HG03135 (cell line): Measurements from ENCODE around the gene BRF1.
"Not testable (repeated sequence)": the region's sequence is repeated elsewhere in the genome, so short reads cannot be mapped to it uniquely, and the experiment has no call there.

Experiments used
- ATAC-seq: cut with Tn5 transposase; IDR thresholded peaks from one replicate; pipeline ENCODE4 v1.9.1; 2021; ENCODE audit warnings: mild to moderate bottlenecking, moderate library complexity; ENCODE audit not compliant: unreplicated experiment

The BRF1 gene

DNA sequence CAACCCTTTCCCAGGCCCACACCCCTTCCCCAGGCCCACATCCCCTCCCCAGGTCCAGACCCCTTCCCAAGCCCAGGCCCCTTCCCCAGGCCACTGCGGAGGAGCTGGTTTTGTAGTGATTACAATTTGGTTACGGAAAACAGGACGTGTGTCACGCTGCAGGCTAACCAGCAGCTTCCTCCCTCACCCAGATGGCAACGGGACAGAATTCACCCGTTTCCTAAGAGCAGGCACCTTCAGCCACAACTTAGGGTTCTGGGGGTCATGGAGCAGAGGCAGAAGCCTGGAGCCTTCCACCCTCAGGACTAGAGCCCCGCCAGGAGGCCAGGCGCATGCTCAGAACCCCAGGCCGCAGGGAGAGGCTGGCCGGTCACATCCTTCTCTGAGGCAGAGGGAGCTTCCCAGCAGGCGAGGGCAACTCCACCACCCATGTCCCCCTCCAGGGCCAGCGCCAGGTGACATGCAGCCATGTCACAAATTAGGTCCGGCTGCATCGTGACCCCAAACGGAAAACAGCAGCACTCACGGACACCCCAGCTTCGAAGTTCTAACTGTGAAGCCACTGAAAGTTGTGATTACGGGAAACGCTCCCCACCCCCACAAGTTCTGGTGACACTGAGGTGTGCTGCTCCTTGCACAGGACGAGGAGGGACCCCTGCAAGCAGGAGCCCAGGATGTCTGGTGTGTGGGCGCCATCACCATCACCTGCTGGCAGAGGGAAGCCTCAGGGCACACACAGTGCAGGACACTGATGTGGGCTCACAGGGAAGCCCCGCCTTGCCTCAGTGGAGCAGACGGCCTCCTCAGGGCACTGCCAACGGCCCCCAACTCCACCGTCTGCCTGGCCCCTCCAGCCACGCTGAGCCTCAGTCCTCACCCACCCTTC, 7.7 kb downstream of the BRF1 start:
- no peak for ATAC-seq

GRCh38 chr14:105290621-105291346, 10.0 kb downstream of the BRF1 start:
- ATAC-seq = no peak

GRCh38 chr14:105288936-105289335, 11.9 kb downstream of the BRF1 start:
- not testable (repeated sequence) for ATAC-seq

DNA sequence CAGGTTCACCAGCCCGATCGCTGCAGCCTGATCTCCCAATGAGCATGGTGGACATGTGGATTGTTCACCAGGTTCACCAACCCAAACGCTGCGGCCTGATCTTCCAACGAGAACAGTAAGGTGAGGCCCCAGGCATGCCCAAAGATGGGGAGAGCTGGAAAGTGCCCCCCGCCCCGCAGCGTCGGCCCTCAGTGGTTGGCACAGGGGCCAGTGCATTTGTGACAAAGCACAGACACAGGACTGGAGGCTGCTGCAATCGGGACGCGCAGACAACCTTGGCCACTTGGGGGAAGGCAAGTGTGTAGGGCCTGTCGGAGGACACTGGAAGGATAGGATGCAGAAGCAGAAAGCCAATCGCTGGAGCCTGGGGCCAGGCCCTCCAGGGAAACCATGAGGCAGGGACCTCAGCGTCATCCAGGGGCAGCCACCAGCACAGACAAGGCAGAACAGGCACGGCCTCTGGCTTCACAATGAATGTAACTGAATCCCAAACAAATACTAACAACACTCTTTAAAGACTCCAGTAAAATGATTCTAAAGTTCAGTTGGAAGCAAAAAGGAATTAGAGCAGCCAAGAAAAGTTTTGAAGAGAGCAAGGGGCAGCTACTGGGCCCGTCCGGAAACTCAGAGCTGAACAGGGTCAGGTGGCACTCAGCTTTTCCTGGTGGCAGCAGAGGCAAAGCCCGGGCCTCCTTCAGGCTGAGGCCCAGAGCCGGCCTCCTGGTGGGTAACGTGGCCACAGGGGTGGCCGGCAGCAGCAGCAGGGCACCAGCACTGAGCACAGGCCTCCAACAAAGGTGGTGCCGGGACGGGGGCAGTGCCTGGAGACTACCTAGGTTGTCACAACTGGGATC, 13.3 kb downstream of the BRF1 start:
- ATAC-seq = no peak

DNA sequence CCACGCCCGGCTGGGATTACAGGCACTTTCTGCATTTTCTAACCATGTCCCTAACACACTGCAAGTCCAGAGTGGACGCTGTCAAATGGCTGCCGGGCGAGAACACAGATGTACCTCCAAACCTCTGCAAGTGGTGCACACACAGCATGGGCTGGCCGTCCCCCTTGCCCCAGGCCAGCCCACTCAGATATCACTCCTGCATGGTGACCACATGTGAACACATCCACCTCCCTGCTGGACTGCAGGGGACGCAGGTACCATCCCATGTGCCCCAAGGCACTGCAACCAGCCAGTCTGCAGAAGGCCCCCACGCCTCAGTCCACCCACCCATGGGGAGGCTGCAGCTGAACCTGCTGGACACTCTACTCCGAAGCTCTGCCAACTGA, 14.0 kb downstream of the BRF1 start:
- no peak for ATAC-seq

GRCh38 chr14:105285174-105285573, 15.6 kb downstream of the BRF1 start:
- no peak for ATAC-seq

DNA sequence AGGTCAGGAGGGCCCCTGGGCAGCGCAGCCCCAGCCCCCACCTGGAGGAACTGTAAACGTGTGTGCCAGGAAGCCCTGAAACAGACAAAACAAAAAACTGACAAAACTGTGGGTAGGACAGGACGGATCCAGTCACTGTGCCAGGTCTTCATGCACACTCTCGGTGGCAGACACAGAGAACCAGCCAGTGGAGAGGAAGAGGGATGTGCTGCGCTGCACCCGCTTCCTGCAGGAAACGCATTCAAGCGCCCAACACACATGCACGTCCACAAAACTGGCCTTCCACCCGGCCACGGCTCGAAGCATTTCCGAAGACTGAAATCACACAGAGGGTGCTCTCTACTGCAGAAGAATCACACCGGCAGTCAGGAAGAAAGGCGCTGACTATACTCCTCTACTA, 16.9 kb downstream of the BRF1 start:
- no peak for ATAC-seq

DNA sequence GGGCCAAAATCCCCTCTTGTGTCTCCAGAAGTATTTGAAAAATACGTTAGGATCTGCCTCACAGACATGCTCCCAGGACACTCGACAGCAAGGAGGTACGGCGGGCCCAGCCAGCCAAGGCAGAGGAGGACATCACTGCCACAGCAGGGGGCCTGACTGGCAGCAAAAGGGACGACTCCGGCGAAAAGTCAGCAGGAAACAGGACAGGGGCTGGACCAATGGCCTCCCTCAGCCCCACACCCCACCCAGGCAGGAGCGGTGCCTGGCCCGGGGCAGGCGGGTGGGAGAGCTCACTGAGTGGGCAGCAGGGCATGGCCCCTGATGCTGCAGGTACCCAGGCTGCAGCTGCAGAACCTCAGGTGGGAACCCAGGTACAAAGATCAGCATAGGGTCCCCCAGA, 17.8 kb downstream of the BRF1 start:
- no peak for ATAC-seq

DNA sequence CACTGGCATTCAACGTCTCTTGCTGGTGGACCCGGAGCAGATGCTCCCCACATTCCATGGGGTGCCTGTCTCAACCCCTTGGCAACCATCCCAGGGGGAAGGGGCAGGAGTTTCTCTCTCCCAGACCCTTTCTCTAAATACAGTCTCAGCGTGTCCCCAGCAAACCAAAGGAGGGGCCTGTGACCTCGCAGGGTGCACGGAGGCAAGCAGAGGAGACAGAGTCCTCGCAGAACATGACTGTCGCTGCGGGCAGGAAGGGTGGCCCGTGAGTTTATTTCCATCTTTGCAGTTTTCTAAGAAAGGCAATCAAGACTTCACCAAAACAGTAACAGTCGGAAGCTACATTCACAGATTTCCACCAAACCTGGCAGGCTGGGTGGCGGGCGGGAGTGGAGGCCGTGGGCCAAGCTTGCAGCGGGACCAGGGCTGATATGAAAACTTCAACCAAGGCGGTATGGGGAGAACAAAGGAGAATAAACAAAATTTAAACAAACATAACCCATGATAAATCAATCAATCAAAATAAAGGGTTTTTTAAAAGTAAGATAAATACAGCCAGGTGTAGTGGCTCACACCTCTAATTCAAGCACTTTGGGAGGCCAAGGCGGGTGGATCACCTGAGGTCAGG, 18.6 kb downstream of the BRF1 start:
- ATAC-seq = no peak

- no peak for ATAC-seq
Measured at GRCh38 chr14:105281371-105282097, 19.3 kb downstream of the BRF1 start.

- ATAC-seq = no peak
Measured at GRCh38 chr14:105280525-105280924, 20.3 kb downstream of the BRF1 start.

DNA sequence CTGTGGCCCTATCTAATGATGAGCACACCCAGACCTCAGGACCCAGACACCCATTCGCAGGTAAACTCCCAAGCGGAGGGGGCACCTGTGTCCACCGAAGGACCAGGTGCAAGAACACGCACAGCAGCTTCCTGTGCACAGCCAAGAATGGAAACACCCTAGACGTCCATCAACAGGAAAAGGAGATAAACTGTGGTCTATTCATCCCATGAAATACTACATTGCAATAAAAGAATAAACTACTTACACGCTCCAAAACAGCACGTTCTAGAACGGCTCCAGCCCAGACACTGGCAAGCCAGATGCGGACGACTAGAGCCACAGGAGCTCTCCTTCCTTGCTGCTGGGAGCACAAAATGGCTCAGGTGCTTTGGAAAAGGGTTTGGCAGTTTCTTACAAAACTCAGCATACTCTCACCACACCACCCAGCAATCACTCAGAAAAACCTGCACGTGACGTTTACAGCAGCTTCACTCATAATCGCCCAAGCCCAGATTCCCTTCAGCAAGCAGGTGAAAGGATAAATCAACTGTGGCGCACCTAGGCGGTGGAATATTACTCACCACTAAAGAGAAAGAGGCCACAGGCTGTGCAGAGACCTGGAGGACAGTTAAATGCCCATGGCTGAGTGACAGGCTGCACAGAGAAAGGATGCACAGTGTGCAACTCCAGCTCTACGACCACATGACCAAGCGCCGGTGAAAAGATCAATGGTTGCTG, 21.0 kb downstream of the BRF1 start:
- no peak for ATAC-seq

DNA sequence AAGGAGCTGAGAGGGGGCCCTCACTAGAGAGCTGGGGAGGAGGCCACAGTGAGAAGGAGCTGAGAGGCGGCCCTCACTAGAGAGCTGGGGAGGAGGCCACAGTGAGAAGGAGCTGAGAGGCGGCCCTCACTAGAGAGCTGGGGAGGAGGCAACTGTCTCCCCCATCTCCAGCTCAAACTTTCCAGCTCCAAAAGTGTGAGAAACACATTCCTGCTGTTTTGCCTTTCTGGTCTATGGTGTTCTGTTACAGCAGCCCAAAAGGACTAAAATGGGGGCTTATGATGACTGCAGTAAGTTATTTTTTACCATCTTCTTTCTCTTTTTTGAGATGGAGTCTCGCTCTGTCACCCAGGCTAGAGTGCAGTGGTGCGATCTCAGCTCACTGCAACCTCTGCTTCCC, 23.4 kb downstream of the BRF1 start:
- ATAC-seq = not testable (repeated sequence)

DNA sequence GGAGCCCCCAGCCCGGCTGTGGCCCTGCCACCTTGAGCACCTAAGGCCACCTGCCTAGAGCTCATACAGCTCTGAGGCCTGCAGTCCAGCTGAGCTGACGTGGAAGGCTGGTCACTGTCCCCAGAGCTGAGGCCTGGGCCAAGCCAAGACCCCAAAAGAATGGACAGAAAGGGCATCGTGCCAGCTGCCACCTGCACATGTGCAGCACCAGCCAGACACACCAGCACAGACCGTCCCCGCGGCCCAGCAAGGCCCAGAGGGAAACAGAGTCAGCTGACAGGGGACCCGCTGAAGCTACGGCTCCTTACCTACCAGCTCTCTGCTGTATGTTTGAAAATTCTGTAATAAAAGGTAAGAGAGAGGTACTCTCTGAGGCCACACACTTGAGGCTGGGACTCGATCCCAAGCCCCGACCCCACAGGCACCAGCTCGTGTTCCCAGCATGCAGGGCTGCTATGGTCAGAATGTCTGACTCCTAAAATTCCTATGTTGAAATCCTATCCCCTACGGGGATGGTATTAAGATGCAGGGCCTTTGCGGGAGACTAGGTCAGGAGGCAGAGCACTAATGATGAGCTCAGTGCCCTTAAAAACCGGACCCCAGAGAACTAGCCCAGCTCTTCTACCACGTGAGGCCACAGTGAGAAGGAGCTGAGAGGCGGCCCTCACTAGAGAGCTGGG, 25.4 kb downstream of the BRF1 start:
- no peak for ATAC-seq

DNA sequence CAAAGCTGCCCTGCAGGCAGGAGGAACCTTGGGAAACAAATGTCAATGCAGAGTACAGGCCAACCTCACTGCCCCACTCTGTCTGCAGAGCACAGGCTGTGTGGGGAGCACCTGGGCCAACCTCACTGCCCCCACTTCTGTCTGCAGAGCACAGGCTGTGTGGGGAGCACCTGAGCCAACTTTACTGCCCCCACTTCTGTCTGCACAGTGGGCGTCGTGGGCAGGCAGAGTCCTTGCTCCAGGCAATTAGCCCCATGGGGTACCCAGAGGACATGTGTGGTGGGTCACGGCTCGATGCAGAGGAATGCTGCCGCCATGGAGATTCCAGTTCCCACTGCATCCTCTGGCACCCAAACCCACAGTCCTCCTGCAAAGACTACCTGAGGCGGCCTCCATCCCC, 26.2 kb downstream of the BRF1 start:
- ATAC-seq = no peak

GRCh38 chr14:105273062-105273461, 27.7 kb downstream of the BRF1 start:
- no peak for ATAC-seq

- no peak for ATAC-seq
Measured at GRCh38 chr14:105272623-105273022, 28.2 kb downstream of the BRF1 start.

DNA sequence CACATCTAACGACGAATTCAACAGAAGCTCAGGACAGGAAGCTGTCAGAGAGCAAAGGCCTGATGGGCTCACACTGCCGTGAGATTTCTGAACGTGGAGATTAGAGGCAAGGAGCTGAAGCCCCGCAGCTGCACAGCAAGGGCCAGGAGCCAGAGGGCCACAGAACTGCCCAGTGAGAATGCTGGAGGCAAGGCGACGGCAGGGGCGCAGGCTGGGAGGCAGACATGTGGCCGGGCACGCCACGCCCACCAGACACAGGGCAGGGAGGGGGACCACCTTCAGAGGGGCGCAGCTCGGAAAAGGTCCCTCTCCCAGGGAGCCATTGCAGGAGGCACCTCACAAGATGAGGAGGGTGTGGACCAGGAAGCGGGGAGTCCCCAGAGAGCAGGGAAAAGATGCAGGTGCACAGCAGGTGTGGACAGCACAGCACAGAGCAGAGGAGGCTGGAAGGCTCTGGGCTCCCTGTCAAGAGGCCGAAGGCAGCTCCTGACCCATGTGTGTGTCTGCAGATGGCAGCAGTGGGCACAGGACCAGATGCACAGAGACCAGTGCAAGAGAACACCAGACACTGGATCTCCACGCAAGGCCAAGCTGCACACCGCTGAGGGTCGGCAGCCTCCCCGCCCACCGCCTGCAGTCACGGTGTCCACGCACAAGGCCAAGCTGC, 29.4 kb downstream of the BRF1 start:
- no peak for ATAC-seq
